ES-I3 (cell line): ENCODE data around the gene PIWIL1.

Experiments used
- H3K36me3 ChIP-seq: 2 replicates; pipeline ENCODE4 v1.6.1; 2013; ENCODE audit warnings: mild to moderate bottlenecking, low read length, control low read depth, moderate library complexity; ENCODE audit not compliant: insufficient read depth
- H3K4me1 ChIP-seq: 2 replicates; pipeline ENCODE4 v1.6.1; 2013; ENCODE audit warnings: mild to moderate bottlenecking, control low read depth, low read length; ENCODE audit not compliant: insufficient read depth
- H3K9ac ChIP-seq: 2 replicates; pipeline ENCODE4 v1.6.1; 2013; ENCODE audit warnings: low read depth, mild to moderate bottlenecking, low read length, moderate library complexity
- H3K9me3 ChIP-seq: 2 replicates; pipeline ENCODE4 v1.6.1; 2013; ENCODE audit warnings: mild to moderate bottlenecking, low read length, moderate library complexity; ENCODE audit not compliant: control insufficient read depth, insufficient read depth

PIWIL1 gene

GRCh38 chr12:130347588-130347987, 9.9 kb downstream of the PIWIL1 start:
- H3K9me3 ChIP-seq = no peaks in the 10 kb centered on the region
- H3K36me3 ChIP-seq = no peaks in the 10 kb centered on the region
- H3K9ac ChIP-seq = no peak overlapping the region
- peaks cover 4% of the 10 kb centered on the region; the same call in 1 of the 2 replicates for H3K4me1 ChIP-seq

GRCh38 chr12:130350715-130351114, 13.0 kb downstream of the PIWIL1 start:
- Histone ChIP-seq H3K4me1 (peaks cover 7% of the 10 kb centered on the region), H3K36me3 (no peaks in the 10 kb centered on the region), H3K9me3 (no peaks in the 10 kb centered on the region), H3K9ac (no peak overlapping the region)

GRCh38 chr12:130351326-130351725, 13.6 kb downstream of the PIWIL1 start:
- no peaks in the 10 kb centered on the region for H3K36me3 ChIP-seq

GRCh38 chr12:130353081-130353480, 15.4 kb downstream of the PIWIL1 start:
- Histone ChIP-seq H3K9ac (no peak overlapping the region), H3K36me3 (no peaks in the 10 kb centered on the region), H3K9me3 (no peaks in the 10 kb centered on the region), H3K4me1 (peaks cover 7% of the 10 kb centered on the region)

More at GRCh38 chr12:130351326-130351725, 13.6 kb downstream of the PIWIL1 start:
- Histone ChIP-seq H3K9me3 (no peaks in the 10 kb centered on the region), H3K4me1 (peaks cover 7% of the 10 kb centered on the region), H3K9ac (no peak overlapping the region)

GRCh38 chr12:130354407-130354806, 16.7 kb downstream of the PIWIL1 start:
- peaks cover 7% of the 10 kb centered on the region for H3K4me1 ChIP-seq
- no peaks in the 10 kb centered on the region for H3K9me3 ChIP-seq
- no peak overlapping the region for H3K9ac ChIP-seq
- no peaks in the 10 kb centered on the region for H3K36me3 ChIP-seq

GRCh38 chr12:130356222-130356621, 18.5 kb downstream of the PIWIL1 start:
- peaks cover 7% of the 10 kb centered on the region for H3K4me1 ChIP-seq
- no peaks in the 10 kb centered on the region for H3K36me3 ChIP-seq
- H3K9me3 ChIP-seq = no peaks in the 10 kb centered on the region

GRCh38 chr12:130357241-130357640, 19.6 kb downstream of the PIWIL1 start:
- H3K9ac ChIP-seq = no peak overlapping the region
- no peaks in the 10 kb centered on the region for H3K9me3 ChIP-seq
- H3K4me1 ChIP-seq = peaks cover 4% of the 10 kb centered on the region
- H3K36me3 ChIP-seq = no peaks in the 10 kb centered on the region

More at GRCh38 chr12:130356222-130356621, 18.5 kb downstream of the PIWIL1 start:
- no peak overlapping the region for H3K9ac ChIP-seq

GRCh38 chr12:130357729-130358330, 20.1 kb downstream of the PIWIL1 start:
- Histone ChIP-seq H3K36me3 (no peaks in the 10 kb centered on the region), H3K9me3 (no peaks in the 10 kb centered on the region), H3K4me1 (peaks cover 4% of the 10 kb centered on the region), H3K9ac (no peak overlapping the region)

- no peaks in the 10 kb centered on the region for H3K36me3 ChIP-seq
- no peak overlapping the region for H3K9ac ChIP-seq
- no peaks in the 10 kb centered on the region for H3K4me1 ChIP-seq
- H3K9me3 ChIP-seq = no peaks in the 10 kb centered on the region
Measured at GRCh38 chr12:130362060-130362459, 24.4 kb downstream of the PIWIL1 start.

GRCh38 chr12:130364578-130364977, 26.9 kb downstream of the PIWIL1 start:
- H3K9ac ChIP-seq = no peak overlapping the region
- H3K36me3 ChIP-seq = no peaks in the 10 kb centered on the region
- no peaks in the 10 kb centered on the region for H3K9me3 ChIP-seq
- no peaks in the 10 kb centered on the region for H3K4me1 ChIP-seq

- no peaks in the 10 kb centered on the region for H3K36me3 ChIP-seq
- H3K9me3 ChIP-seq = no peaks in the 10 kb centered on the region
- no peak overlapping the region for H3K9ac ChIP-seq
- peaks cover 3% of the 10 kb centered on the region for H3K4me1 ChIP-seq
Measured at GRCh38 chr12:130366159-130366558, 28.5 kb downstream of the PIWIL1 start.

- H3K9ac ChIP-seq = no peak overlapping the region
Measured at GRCh38 chr12:130367003-130367402, 29.3 kb downstream of the PIWIL1 start.

GRCh38 chr12:130367523-130367922, 29.8 kb downstream of the PIWIL1 start:
- no peak overlapping the region for H3K9ac ChIP-seq
- H3K9me3 ChIP-seq = no peaks in the 10 kb centered on the region
- no peaks in the 10 kb centered on the region for H3K36me3 ChIP-seq
- peaks cover 6% of the 10 kb centered on the region for H3K4me1 ChIP-seq

More at GRCh38 chr12:130367003-130367402, 29.3 kb downstream of the PIWIL1 start:
- H3K9me3 ChIP-seq = no peaks in the 10 kb centered on the region
- H3K4me1 ChIP-seq = peaks cover 6% of the 10 kb centered on the region
- no peaks in the 10 kb centered on the region for H3K36me3 ChIP-seq

- Histone ChIP-seq H3K4me1 (peaks cover 6% of the 10 kb centered on the region), H3K9me3 (no peaks in the 10 kb centered on the region), H3K36me3 (no peaks in the 10 kb centered on the region), H3K9ac (no peak overlapping the region)
Measured at GRCh38 chr12:130369816-130370215, 32.1 kb downstream of the PIWIL1 start.

- H3K9me3 ChIP-seq = no peaks in the 10 kb centered on the region
- no peak overlapping the region for H3K9ac ChIP-seq
- peaks cover 6% of the 10 kb centered on the region for H3K4me1 ChIP-seq
- no peaks in the 10 kb centered on the region for H3K36me3 ChIP-seq
Measured at GRCh38 chr12:130371296-130371695, 33.6 kb downstream of the PIWIL1 start.
